Measurements from ENCODE around the gene PRKCA.

PRKCA gene

DNA sequence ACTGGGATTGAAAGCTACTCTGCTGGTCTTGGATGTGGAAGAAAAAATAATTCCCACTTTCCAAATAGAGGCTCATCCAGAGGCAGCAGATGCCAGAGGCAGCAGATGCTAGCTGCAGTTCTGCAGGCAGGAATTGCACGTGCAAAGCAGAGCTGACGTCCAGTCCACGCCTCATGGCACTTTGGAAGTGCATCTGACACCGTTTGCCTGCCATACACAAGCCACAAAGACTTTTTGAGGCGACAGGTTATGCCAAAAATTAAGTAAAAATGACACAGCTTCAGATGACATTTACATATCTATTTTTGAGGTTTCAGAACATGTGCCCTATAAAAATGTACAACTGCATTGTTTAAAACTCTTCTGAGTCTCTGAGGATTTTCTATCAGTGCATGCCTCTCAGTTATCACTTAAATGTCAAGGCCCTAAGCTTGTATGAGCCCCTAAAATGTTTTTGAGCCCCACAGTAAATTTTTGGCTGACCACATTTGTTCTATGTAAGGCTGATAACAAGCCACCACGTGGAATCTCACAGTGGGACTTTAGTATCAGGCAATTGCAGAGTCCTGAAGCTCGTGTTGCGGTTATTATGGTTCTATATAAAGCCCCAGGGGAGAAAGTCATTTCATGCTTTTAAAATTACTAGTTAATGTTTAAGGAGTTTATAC is 239.2 kb downstream of the PRKCA start:
- TF ChIP-seq GATA3 (IDR thresholded peaks at IDR 0.05; ENCODE audit: low read depth, low read length) (no peak), GATA2 (IDR thresholded peaks at IDR 0.05; ENCODE audit: low read depth, low read length) (no peak)

DNA sequence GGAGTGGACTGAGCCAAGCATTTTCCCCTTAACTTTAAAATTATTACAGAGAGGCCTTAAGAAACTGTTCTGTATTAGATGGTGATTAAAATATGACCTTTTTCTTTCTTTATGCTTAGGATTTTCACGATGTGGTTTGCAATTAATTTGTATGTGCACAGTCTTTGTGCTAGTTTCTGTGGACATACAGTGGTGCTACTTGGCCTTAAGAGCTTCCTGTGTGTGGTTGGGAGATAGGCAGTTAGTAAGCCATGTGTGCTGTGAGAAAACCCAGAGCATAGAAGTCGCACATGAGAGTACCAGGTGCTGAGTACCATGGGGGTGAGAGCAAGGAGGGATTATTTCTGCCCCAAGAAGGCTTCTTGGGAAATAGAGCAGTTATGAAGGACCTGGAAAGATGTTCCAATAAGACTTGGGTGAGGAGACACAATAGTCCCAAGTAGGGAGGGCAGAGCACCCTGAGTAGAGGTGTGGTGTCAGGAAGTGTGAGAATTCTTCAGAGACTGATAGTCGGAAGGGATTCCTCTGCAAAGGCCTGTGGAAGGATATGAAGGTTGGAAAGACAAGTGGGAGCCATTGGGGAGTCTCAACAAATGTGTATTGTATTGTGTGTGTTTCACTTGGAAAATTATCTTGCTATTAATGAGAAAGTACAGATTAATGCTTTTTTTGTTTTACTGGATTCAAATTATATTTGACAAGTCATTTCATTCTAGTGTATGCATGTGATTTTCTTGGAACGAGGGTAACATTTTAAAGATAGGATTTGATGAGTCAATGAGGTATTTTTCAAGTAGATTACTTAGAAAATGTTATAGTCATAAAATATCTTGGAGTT is 239.9 kb downstream of the PRKCA start:
- no peak for TF ChIP-seq GATA2 (IDR thresholded peaks at IDR 0.05; ENCODE audit: low read depth, low read length)
- no peak for TF ChIP-seq GATA3 (IDR thresholded peaks at IDR 0.05; ENCODE audit: low read depth, low read length)

DNA sequence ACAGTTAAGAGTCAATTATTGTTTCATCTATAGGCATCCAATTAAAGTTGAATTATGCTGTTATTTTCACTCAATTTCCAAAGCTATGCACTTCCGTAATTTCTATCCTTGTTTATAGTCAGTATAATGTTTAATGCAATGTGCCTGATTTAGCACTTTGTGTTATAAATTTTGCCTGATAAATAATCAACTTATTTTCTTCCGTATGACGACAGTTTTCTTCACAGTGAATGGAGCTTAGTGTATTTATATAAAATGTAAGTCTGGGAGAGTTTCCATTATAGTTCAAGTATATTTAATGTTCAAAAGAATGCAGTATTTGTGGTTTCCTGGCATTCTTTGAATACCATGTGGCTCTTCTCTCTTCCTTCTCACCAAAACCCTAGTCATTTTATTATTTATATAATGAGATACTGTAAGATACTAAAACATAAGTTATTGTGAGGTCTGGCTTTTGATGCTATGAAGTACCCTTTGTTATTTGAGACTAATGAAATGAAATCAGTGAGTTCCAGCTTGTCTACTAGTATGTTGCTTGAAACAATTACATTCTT is 240.6 kb downstream of the PRKCA start:
- no peak for TF ChIP-seq GATA3 (IDR thresholded peaks at IDR 0.05; ENCODE audit: low read depth, low read length)
- TF ChIP-seq GATA2 (IDR thresholded peaks at IDR 0.05; ENCODE audit: low read depth, low read length) = no peak

DNA sequence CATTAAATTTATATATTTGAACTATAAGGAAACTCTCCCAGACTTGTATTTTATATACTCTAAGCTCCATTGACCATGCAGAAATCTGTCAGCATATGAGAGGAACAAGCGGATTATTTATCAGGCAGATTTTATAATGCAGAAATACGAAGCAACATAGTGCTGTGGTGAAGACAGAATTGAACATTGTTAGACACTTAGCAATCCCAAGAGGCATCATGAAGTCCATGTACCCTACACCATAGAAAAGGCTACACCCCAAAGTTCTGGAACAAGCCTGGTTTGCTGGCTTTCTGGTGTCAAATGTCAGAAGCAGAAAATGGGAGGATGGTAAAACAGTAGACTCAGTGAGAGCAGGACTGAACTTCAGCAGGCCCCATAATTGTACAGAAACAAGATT is 241.1 kb downstream of the PRKCA start:
- TF ChIP-seq GATA3 (IDR thresholded peaks at IDR 0.05; ENCODE audit: low read depth, low read length) (no peak), GATA2 (IDR thresholded peaks at IDR 0.05; ENCODE audit: low read depth, low read length) (no peak)

DNA sequence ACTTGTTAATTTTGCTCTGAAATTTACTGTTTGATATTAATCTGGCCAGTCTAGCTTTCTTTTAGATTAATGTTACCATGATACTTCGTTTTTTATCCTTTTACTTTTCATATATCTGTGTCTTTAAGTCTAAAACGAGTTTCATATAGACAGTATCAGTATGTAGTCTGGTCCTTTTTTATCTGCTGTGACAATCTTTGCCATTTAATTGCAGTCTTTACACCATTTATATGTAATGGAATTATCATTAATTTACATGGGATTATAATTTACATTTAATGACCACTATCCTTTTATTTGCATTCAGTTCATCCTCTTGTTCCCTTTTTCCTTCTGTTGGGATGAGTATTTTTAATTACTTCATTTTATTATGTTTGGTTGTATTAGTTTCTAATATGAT is 243.5 kb downstream of the PRKCA start:
- TF ChIP-seq GATA2 (IDR thresholded peaks at IDR 0.05; ENCODE audit: low read depth, low read length) (no peak), GATA3 (IDR thresholded peaks at IDR 0.05; ENCODE audit: low read depth, low read length) (no peak)

DNA sequence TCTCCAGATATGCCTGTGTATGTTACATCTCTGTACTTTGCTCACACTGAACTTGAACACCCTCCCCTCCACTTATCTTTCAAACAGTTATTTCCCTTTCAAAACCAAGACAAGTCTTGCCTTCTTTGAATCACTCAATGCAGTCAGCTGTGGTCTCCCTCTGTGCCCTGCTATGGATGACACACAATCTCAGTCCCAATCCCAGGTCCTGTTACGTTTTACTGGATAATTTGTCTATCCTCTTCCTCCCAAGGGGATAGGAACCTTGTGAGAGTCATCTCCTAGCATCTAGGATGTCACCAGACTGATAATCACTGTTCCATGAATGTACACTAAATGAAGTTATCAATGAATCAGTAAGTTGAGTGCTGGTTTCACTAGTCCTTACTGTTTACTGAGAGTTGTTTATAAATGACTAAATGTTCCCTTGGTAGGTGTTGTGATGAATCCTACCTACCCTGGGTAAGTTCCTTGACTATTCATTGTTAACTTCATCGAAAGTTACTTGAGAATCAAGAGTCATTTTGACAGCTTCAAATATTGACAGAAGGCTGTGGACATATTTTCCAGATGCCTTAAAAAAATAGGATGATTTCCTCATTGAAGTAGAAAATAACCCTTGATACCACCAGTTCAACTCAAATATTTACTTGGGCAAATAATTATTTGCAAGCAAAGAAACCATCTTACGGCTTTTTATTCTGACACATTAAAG is 244.9 kb downstream of the PRKCA start:
- TF ChIP-seq GATA2 (IDR thresholded peaks at IDR 0.05; ENCODE audit: low read depth, low read length) (no peak), GATA3 (IDR thresholded peaks at IDR 0.05; ENCODE audit: low read depth, low read length) (no peak)

DNA sequence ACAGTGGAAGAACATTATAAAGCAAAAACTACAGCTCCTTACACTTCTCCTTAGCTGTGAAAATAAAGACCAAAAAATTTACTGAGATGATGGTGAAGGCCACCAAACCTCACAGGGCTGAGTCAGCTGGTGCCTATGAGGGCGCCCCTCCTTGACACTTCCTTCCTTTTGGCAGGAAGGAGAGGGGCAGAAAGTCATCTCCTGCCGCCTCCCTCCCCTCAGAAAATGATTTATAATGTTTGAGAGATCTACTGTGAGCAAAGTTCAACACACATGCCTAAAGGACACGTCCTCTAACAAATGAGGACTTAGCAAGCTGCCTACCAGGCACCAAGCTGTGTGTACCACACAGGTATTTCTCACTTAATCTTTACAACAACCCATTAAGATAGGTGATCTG is 245.7 kb downstream of the PRKCA start:
- TF ChIP-seq GATA2 (IDR thresholded peaks at IDR 0.05; ENCODE audit: low read depth, low read length) (no peak), GATA3 (IDR thresholded peaks at IDR 0.05; ENCODE audit: low read depth, low read length) (no peak)

DNA sequence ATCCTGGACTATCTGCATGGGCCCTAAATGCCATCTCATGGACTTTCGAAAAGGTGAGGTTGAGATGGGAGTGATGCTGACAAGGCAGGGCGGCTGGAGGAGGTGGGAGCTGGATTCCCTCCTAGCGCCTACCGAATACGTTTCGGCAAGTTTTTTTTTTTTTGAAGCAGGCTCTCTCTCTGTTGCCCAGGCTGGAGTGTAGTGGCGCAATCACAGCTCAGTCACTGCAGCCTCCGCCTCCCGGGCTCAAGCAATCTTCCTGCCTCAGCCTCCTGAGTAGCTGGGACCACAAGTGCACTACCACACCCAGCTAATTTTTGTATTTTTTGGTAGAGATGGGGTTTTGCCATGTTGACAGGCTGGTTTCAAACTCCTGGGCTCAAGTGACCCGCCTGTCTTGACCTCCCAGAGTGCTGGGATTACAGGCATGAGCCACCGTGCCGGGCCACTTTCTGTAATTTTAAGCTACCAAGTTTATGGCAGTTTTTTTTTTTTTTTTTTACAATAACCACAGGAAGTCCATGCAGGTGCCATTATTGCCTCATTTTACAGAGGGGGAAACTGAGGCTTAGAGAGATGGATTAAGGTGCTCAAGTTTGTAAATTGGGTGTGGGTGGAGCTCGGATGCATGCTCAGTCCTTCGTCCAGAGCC is 246.4 kb downstream of the PRKCA start:
- TF ChIP-seq GATA2 (IDR thresholded peaks at IDR 0.05; ENCODE audit: low read depth, low read length) (no peak), GATA3 (IDR thresholded peaks at IDR 0.05; ENCODE audit: low read depth, low read length) (no peak)

DNA sequence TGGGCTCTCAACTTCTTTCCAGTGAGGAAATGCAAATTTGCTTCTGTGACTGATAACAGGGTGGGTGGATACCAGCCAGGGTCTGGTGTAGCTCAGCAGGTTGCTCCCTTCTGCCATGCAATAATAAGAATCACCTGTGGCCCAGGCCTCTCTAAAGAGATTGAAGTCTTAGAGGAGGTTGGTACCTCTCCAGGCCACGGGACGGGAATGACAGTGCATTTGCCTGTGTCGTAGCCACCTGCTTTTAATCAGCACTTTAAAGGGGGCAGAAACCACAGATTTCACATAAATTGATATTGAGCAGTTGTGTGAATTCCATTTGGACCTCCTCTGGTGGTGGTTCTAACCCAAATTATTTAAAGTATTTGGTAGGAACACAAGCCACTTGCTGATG is 246.9 kb downstream of the PRKCA start:
- TF ChIP-seq GATA2 (IDR thresholded peaks at IDR 0.05; ENCODE audit: low read depth, low read length) = no peak
- no peak for TF ChIP-seq GATA3 (IDR thresholded peaks at IDR 0.05; ENCODE audit: low read depth, low read length)

DNA sequence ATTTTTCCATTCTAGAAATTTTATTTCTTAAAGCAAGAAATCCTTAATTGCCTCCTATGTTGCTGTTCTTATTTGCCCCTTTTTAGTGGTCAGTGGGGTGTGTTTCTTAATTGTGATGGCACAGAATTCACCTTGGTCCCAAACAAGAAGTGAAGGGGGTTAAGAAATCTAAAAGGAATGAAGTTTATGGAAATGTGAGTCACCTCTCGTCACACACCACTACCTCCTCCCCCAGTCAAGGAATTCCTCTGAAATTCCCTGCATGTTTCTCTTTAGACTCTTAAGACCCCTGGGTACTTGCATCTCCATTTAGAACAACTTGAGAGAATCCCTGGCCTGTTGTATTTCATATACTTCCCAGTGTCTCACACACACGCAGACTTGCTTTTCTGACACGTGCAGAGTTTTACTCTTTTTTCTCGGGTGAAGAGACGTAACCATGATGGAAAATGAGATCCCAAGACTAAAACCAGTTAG is 247.4 kb downstream of the PRKCA start:
- TF ChIP-seq GATA3 (IDR thresholded peaks at IDR 0.05; ENCODE audit: low read depth, low read length) = no peak
- TF ChIP-seq GATA2 (IDR thresholded peaks at IDR 0.05; ENCODE audit: low read depth, low read length) = no peak

DNA sequence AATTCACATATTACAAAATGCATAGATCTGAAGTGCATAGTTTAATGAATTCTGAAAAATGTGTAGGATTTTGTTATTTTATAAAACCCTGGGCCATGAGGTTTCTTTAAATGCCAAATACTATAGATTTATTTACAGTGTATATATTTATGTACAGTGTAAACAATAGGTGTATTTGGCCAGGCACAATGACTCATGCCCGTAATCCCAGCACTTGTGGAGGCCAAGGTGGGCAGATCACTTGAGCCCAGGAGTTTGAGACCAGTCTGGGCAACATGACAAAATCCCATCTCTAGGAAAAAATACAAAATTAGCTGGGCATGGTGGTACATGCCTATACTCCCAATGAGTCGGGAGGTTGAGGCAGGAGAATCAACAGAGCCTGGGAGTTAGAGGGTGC is 249.4 kb downstream of the PRKCA start:
- TF ChIP-seq GATA3 (IDR thresholded peaks at IDR 0.05; ENCODE audit: low read depth, low read length) (no peak), GATA2 (IDR thresholded peaks at IDR 0.05; ENCODE audit: low read depth, low read length) (no peak)

DNA sequence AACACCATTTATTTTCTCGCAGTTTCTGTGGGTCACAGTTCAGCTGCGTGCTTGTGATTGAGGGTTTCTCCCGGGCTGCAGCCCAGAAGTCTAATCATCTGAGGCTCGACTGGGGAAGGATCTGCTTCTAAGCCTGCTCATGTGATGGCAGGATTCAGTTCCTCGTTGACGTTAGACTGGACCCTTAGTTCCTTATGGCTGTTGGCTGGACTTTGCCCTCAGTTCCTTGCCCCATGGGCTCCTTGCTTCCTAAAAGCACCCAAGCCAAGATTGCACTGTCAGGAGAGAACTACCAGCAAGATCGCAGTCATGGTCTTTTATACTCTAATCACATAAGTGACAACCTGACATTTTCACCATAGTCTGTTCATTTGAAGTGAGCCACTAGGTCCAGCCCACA is 250.0 kb downstream of the PRKCA start:
- no peak for TF ChIP-seq GATA2 (IDR thresholded peaks at IDR 0.05; ENCODE audit: low read depth, low read length)
- no peak for TF ChIP-seq GATA3 (IDR thresholded peaks at IDR 0.05; ENCODE audit: low read depth, low read length)

DNA sequence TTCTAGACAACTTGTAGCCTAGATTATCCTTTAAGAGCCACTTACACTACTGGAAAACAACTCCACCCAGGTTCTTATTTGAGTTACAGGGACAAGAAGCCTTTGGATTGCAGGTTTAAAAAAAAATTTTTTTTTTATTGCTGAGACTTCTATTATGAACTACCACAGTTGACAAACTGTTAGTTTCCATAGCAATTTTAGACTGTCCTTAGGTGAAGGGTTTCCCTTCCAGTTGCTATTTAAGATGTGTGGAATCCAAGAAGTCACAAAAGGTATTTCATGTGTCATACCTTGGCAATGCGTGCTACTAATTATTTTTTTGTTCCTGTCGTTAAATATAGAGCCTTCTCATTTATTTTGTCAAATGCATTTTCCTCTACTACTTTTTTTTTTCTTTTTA is 253.2 kb downstream of the PRKCA start:
- TF ChIP-seq GATA2 (IDR thresholded peaks at IDR 0.05; ENCODE audit: low read depth, low read length) (no peak), GATA3 (IDR thresholded peaks at IDR 0.05; ENCODE audit: low read depth, low read length) (no peak)

DNA sequence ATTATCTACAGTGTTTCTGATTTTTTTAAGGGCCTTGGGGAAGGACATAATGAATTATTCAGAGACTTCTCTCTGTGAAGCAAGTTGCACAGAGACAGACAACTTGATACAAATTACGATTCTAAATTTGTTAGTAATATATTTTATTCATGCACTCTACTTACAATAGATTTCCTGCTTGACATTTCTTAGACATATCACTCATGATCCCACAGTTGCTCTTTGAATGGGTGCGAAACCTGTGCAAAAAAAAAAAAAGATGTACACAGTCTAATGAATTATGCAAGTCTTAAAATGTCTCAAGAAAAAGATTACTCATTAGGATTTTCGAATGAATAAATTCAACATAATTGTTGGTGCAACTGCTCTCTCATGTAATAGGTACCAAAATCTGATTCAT is 254.8 kb downstream of the PRKCA start:
- TF ChIP-seq GATA2 (IDR thresholded peaks at IDR 0.05; ENCODE audit: low read depth, low read length) (no peak), GATA3 (IDR thresholded peaks at IDR 0.05; ENCODE audit: low read depth, low read length) (no peak)

Data from SH-SY5Y (cell line).